Panc1 (cell line): Measurements from ENCODE around the gene STXBP5. TPM values are rescaled to one million over a fixed set of nuclear protein-coding genes. Genes with fewer than 3 reads are reported as not detected.

ENCODE experiments used
- ATAC-seq: fragments of 200-7000 bp; cut with Tn5 transposase; 2 replicates; pipeline ENCODE4 v1.9.1; 2020; ENCODE audit warnings: mild to moderate bottlenecking, moderate library complexity
- BruUV-seq: library from RNA; stranded (reverse); fragments of 400-500 nt; replicated peaks from 2 replicates; lab custom pipeline; 2021; lab: Mats Ljungman, UMichigan
- CTCF ChIA-PET: fragments of 300-600 bp; sonication (Branson Sonifier 250); formaldehyde crosslinking; loops from one replicate; lab custom pipeline; 2022; ENCODE audit warnings: antibody characterized with exemption; lab: Charles Lee
- POLR2A ChIA-PET: fragments of 300-600 bp; sonication (Branson Sonifier 250); formaldehyde crosslinking; loops from one replicate; lab custom pipeline; 2022; ENCODE audit warnings: antibody characterized with exemption; lab: Charles Lee
- DNase-seq: peaks from one replicate; pipeline ENCODE4 v3.0.0-alpha.2; 2010; ENCODE audit warnings: low read depth, low spot score
- H3K27ac ChIP-seq: 2 replicates; pipeline ENCODE4 v1.5.1; 2011; ENCODE audit warnings: mild to moderate bottlenecking, low read length, inconsistent platforms
- H3K27me3 ChIP-seq: fragments of 200-500 bp; sonication (Bioruptor generic); 2 replicates; pipeline ENCODE4 v1.6.0; 2014; ENCODE audit warnings: low read length, inconsistent platforms; ENCODE audit not compliant: control insufficient read depth, insufficient read depth
- H3K36me3 ChIP-seq: fragments of 200-500 bp; sonication (Bioruptor generic); 2 replicates; pipeline ENCODE4 v1.5.1; 2014; ENCODE audit warnings: inconsistent platforms, mild to moderate bottlenecking, low read length, moderate library complexity; ENCODE audit not compliant: control insufficient read depth, insufficient read depth
- H3K4me1 ChIP-seq: 2 replicates; pipeline ENCODE4 v1.5.1; 2011; ENCODE audit warnings: inconsistent platforms, mild to moderate bottlenecking, low read length, moderate library complexity; ENCODE audit not compliant: control insufficient read depth, insufficient read depth
- H3K4me3 ChIP-seq, 2 experiments: 2 replicates each; pipeline ENCODE4 v1.5.1; 2011 to 2012; ENCODE audit warnings: low read depth in 2 of 2, low read length in 2 of 2, mild to moderate bottlenecking in 2 of 2, inconsistent platforms in 1 of 2, moderate library complexity in 1 of 2
- H3K9me3 ChIP-seq: fragments of 200-500 bp; sonication (Bioruptor generic); 2 replicates; pipeline ENCODE4 v1.5.1; 2014; ENCODE audit warnings: low read depth, mild to moderate bottlenecking, inconsistent platforms, low read length, moderate library complexity; ENCODE audit not compliant: control insufficient read depth, insufficient read depth
- CTCF ChIP-seq: fragments of 450-650 bp; IDR thresholded peaks from 2 replicates; pipeline ENCODE4 v1.5.1; 2017; ENCODE audit warnings: mild to moderate bottlenecking
- POLR2AphosphoS5 ChIP-seq: IDR thresholded peaks from 2 replicates; pipeline ENCODE4 v1.6.1; 2012; ENCODE audit warnings: mild to moderate bottlenecking, low read depth, low read length, moderate library complexity
- REST ChIP-seq, 2 experiments: IDR thresholded peaks; 2 replicates each; pipeline ENCODE4 v1.6.1; 2011 to 2012; ENCODE audit warnings: low read depth in 2 of 2, control low read depth in 1 of 2, low read length in 1 of 2, mild to moderate bottlenecking in 1 of 2, moderate library complexity in 1 of 2; ENCODE audit not compliant: insufficient read depth in 1 of 2
- SIN3A ChIP-seq: IDR thresholded peaks from 2 replicates; pipeline ENCODE4 v1.6.1; 2012; ENCODE audit warnings: low read depth, mild to moderate bottlenecking, low read length, moderate library complexity, borderline replicate concordance; ENCODE audit not compliant: insufficient read depth
- TCF7L2 ChIP-seq: IDR thresholded peaks from 2 replicates; pipeline ENCODE4 v1.6.1; 2011; ENCODE audit warnings: mild to moderate bottlenecking, low read depth, low read length, inconsistent platforms
- in situ Hi-C: cut with HindIII; loops from 2 replicates; pipeline ENCODE4 v1.10.0; 2016; ENCODE audit warnings: low sequenced_read_pairs, low pct_unique_long_range_greater_than_20kb
- intact Hi-C: fragments of 100-400 bp; cut with micrococcal nuclease; formaldehyde crosslinking; loops from one replicate; pipeline ENCODE4 v1.10.0; 2022; ENCODE audit not compliant: unreplicated experiment
- total RNA-seq: library from RNA; stranded (reverse); gene quantifications from one replicate; pipeline ENCODE4 v1.2.1, GENCODE V29; 2021; ENCODE audit not compliant: unreplicated experiment

Gene STXBP5
- total RNA-seq, 1 experiment from 2014 or later: 77.8 TPM

- Histone ChIP-seq H3K9me3 (no peaks in the 10 kb centered on the region), H3K36me3 (peaks cover 12% of the 10 kb centered on the region), H3K27ac (0 out of 2 replicates have a peak overlapping the region, but pooled peaks have one; percentile 11), H3K27me3 (no peaks in the 10 kb centered on the region), H3K4me1 (peaks cover 14% of the 10 kb centered on the region; the same call in 1 of the 2 replicates), H3K4me3 (no peak overlapping the region)
- ChIA-PET CTCF (no interaction called here), POLR2A (no interaction called here)
- DNase-seq: peak; percentile 7
- ATAC-seq: peak; percentile 70
- in situ Hi-C loops (no loop called here), intact Hi-C loops (no loop called here)
- no TSS peak for BruUV-seq
- TF ChIP-seq REST (IDR thresholded peaks at IDR 0.05; ENCODE audit: insufficient read depth in 1 of 2, low read depth in 2 of 2, low read length in 1 of 2) (no peak), SIN3A (no peak), TCF7L2 (no peak), POLR2AphosphoS5 (no peak)
These were observed 83.7 kb downstream of the STXBP5 start for GRCh38 chr6:147287869-147288271.

GRCh38 chr6:147297124-147297523 lies 92.9 kb downstream of the STXBP5 start:
- H3K36me3 ChIP-seq: peaks cover 13% of the 10 kb centered on the region; the same call in 1 of the 2 replicates
- H3K27me3 ChIP-seq: no peaks in the 10 kb centered on the region
- no peak for DNase-seq
- H3K4me1 ChIP-seq: no peaks in the 10 kb centered on the region
- H3K27ac ChIP-seq: no peak overlapping the region
- ATAC-seq: no peak
- TF ChIP-seq REST (IDR thresholded peaks at IDR 0.05; ENCODE audit: insufficient read depth in 1 of 2, low read depth in 2 of 2, low read length in 1 of 2): no peak
- TF ChIP-seq TCF7L2: no peak
- no peak for TF ChIP-seq POLR2AphosphoS5
- TF ChIP-seq CTCF: no peak
- no peak for TF ChIP-seq SIN3A
- in situ Hi-C loops (no loop called here), intact Hi-C loops (no loop called here)
- POLR2A ChIA-PET: no interaction called here
- no TSS peak for BruUV-seq
- CTCF ChIA-PET: no interaction called here
- peaks cover 31% of the 10 kb centered on the region; the same call in 1 of the 2 replicates for H3K9me3 ChIP-seq
- no peak overlapping the region for H3K4me3 ChIP-seq
